HG02885 (cell line): ENCODE results near the gene JAZF1.
"Not testable (repeated sequence)": the region's sequence is repeated elsewhere in the genome, so short reads cannot be mapped to it uniquely, and the experiment has no call there.

Experiments
- ATAC-seq: cut with Tn5 transposase; IDR thresholded peaks from one replicate; pipeline ENCODE4 v1.9.1; 2021; ENCODE audit warnings: mild to moderate bottlenecking; ENCODE audit not compliant: unreplicated experiment, poor library complexity

Gene JAZF1

GRCh38 chr7:27870595-27870994, 310.0 kb downstream of the JAZF1 start:
- no peak for ATAC-seq

GRCh38 chr7:27869056-27869455, 311.5 kb downstream of the JAZF1 start:
- ATAC-seq: no peak

- ATAC-seq: no peak
Measured at GRCh38 chr7:27868131-27868550, 312.5 kb downstream of the JAZF1 start.

GRCh38 chr7:27866828-27867672, 313.5 kb downstream of the JAZF1 start:
- ATAC-seq: no peak

- no peak for ATAC-seq
Measured at GRCh38 chr7:27866256-27866655, 314.3 kb downstream of the JAZF1 start.

GRCh38 chr7:27863880-27864279, 316.7 kb downstream of the JAZF1 start:
- ATAC-seq: no peak

- ATAC-seq: no peak
Measured at GRCh38 chr7:27861747-27862146, 318.8 kb downstream of the JAZF1 start.

GRCh38 chr7:27860800-27861199, 319.8 kb downstream of the JAZF1 start:
- ATAC-seq: no peak

- ATAC-seq: not testable (repeated sequence)
Measured at GRCh38 chr7:27856703-27857485, 323.7 kb downstream of the JAZF1 start.

- no peak for ATAC-seq
Measured at GRCh38 chr7:27850531-27850930, 330.1 kb downstream of the JAZF1 start.

GRCh38 chr7:27846388-27846787, 334.2 kb downstream of the JAZF1 start:
- no peak for ATAC-seq

- no peak for ATAC-seq
Measured at GRCh38 chr7:27843584-27844305, 336.9 kb downstream of the JAZF1 start.

- no peak for ATAC-seq
Measured at GRCh38 chr7:27842851-27843250, 337.7 kb downstream of the JAZF1 start.

GRCh38 chr7:27842094-27842692, 338.4 kb downstream of the JAZF1 start:
- no peak for ATAC-seq

- ATAC-seq: no peak
Measured at GRCh38 chr7:27840760-27841364, 339.7 kb downstream of the JAZF1 start.

- no peak for ATAC-seq
Measured at GRCh38 chr7:27840313-27840712, 340.3 kb downstream of the JAZF1 start.

- ATAC-seq: no peak
Measured at GRCh38 chr7:27839099-27839498, 341.5 kb downstream of the JAZF1 start.

GRCh38 chr7:27836536-27836935, 344.1 kb downstream of the JAZF1 start:
- no peak for ATAC-seq

- ATAC-seq: no peak
Measured at GRCh38 chr7:27835376-27835775, 345.2 kb downstream of the JAZF1 start.
